Stimulated activated CD8-positive, alpha-beta memory T cell treated with anti-CD3 and anti-CD28 coated beads, Interleukin-4, amount 100 ng/mL, for 24 hours (primary cell): ENCODE measurements around the gene CMC1.
"Not testable (repeated sequence)": the region's sequence is repeated elsewhere in the genome, so short reads cannot be mapped to it uniquely, and the experiment has no call there.

Source experiments
- DNase-seq: peaks from one replicate; pipeline ENCODE4 v3.0.0-alpha.2; 2020; ENCODE audit warnings: low read depth

CMC1 gene

GRCh38 chr3:28244491-28244890 lies 3.1 kb downstream of the CMC1 start:
- DNase-seq = no peak

GRCh38 chr3:28247286-28247685 lies 5.9 kb downstream of the CMC1 start:
- DNase-seq = no peak

DNA sequence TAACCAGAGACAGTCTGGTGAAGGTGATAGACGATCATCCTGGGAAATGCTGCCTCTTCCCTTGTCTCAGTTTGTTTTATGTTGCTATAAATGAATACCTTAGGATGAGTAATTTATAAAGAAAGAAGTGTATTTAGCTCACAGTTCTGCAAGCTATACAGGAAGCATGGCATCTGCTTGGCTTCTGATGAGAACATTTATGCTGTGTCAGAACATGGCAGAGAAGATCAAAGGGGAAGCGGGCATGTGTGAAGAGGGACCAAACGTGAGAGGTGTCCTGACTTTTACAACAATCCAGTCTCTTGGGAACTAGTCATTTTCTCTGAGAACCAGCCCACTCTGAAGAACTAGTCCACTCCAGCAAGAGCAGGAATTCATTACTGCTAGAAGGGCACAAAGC lies 9.6 kb downstream of the CMC1 start:
- no peak for DNase-seq

DNA sequence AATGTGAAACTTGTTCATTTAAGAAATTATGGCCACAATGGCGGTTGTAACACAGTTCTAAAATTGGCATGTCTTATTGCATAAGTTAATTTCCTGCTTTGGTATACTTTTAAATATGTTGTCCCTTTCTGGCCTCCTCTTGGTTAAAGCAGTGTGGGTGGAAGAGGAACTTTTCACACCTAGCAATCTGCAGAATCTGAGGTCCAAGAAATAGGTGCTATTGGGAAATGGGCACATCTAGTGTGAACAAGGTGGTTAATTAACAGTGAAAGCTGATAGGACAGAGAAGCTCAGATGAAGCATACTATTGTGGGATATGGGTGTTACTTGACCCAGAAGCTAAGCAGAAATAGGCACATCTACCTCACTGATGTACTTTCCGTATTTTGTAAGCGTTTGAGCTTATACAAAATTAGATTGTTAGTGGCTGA lies 10.6 kb downstream of the CMC1 start:
- no peak for DNase-seq

- no peak for DNase-seq
Measured at GRCh38 chr3:28253040-28253715, 11.8 kb downstream of the CMC1 start.

DNA sequence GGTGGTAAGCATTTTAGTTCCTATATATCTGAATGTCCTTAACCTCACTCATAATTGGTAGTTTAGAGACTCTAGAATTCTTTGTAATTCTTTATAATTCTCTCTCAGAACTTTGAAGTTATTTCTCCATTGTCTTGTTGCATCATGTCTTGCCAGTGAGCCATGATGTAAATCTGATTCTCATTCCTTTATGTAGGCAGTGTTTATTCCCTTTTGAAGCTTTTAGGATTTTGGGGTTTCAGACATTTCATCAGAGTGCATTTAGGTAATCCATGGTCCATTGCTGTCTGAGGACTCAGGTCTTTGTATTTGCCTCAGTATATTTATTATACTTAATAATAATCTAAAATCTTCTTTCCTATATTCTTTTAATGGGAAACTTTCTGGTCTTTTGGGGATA lies 20.6 kb downstream of the CMC1 start:
- DNase-seq = no peak

DNA sequence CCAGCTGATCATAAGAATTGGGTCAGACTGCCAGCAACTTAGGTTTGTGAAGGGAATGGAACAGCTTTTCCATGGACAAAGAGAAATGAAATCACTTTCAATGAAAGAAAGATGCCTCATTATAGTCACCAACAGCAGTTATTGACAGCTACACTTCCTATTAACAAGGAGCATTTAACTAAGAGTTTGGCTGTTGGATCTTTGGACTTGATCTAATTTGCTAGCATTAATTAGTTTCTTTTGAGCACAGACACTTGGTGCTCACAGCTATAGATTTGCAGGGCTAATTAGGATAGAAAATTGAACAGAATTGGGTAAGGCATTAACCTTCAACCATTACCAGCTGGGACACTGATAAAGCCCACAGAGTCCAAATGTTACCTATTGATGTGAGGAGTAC lies 24.2 kb downstream of the CMC1 start:
- DNase-seq = no peak

DNA sequence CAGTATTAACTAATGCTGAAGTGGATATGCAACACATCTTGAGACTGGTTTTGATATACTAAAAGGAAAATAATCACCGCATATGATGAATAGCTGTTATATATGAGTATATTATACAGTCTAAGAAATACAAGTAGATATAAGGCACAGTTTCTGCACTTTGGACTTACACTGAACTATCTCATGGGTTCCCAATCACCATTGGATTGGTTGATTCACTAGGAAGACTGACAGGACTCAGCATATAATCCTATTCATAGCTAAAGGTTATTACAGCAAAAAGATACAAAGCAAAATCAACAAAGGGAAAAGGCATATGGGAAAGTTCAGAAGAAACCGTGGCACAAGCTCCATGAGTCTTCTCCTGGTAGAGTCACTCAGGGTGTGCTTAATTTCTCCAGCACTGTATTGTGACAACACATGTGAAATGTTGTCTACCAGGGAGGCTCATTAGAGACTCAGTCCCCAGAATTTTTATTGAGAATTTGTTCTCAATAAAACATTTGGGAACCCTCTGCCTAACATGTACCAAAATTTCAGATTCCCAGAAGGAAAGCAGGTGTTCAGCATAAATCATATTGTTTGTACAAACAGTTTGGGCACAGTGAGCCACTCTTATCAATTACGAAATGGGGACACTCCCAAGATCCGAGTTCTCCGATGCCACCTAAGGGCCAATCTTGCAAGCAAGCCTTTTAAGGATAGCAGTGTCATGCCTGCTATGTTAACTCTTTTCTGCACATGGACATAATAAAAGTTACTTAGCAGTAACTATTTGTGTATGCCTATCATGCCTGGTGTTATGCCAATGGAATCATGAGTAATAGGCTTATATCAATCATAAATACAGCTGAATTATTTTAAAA lies 26.8 kb downstream of the CMC1 start:
- no peak for DNase-seq

DNA sequence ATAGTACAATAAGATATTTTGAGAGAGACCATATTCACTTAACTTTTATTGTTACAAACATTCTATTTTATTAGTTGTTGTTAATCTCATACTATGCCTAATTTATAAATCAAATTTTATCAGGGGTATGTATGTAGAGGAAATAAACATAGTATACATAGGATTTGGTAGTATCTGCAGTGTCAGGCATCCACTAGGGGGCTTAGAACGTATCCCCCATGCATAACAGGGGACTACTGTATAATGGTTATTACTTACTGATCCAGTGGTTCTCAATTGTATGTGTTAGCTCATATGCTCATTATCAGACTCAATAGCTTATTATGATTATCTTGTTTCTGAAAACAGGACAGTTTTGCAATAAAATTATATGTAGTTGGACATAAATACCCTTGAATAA lies 27.6 kb downstream of the CMC1 start:
- DNase-seq = no peak

- DNase-seq = not testable (repeated sequence)
Measured at GRCh38 chr3:28269884-28270283, 28.5 kb downstream of the CMC1 start.

GRCh38 chr3:28273837-28274236 lies 32.4 kb downstream of the CMC1 start:
- DNase-seq = no peak

GRCh38 chr3:28278918-28279317 lies 37.5 kb downstream of the CMC1 start:
- DNase-seq = no peak

DNA sequence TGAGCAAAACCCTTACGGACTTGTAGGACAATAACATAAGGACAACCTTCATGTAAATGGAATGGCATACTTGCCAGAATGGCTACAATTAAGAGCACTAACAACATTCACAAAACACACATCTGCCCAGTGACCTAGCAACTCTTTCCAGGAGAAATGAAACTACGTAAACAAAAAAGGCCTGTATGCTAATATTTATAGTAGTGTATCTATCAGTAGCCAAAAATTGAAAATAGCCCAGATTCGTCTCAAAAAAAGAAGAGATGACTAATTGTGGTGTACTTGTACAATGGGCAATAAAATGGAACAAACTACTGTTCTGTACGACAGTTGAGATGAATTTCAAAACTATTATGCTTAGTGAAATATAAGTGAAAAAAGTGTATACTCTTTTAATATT lies 38.4 kb downstream of the CMC1 start:
- no peak for DNase-seq

GRCh38 chr3:28280781-28281180 lies 39.4 kb downstream of the CMC1 start:
- no peak for DNase-seq

DNA sequence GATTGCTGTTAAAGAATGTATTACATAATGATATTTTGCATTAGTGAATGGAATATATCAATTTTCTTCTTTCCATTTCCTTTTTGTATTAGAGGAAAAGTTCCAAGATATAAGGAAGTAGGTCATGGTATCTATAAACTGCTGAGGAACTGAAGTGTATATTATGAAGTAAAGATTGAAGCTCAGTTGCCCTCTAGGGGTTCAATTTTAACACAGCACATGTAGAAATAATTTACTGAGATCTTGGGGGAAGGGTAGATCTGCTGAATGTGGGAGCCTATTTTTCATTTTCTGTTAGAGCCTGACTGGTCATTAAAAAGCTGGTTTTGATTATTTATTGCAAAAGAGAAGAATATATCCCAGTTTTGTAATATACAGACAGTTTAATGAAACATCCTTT lies 45.2 kb downstream of the CMC1 start:
- no peak for DNase-seq

DNA sequence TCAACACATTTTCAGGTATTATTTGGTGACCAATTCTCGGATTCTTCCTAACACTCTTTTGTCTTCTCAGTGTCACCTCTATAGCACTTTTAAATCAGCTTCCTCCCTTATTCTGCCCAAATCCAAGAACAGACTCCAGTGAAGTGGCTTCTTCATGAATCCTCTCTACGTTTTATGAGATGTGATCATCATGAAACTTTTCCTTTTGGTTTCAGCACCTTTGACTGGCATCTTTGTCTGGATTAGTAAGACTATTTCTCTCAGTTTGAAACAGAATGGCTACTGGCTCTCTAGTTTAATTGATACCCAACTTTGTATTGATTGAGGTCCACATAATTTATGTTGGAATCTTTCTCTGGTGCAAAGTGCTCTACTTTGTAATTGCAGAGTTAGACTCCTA lies 45.6 kb downstream of the CMC1 start:
- no peak for DNase-seq

GRCh38 chr3:28290863-28291300 lies 49.5 kb downstream of the CMC1 start:
- DNase-seq = no peak

GRCh38 chr3:28291577-28291976 lies 50.2 kb downstream of the CMC1 start:
- DNase-seq = no peak

- DNase-seq = no peak
Measured at GRCh38 chr3:28292622-28293021, 51.2 kb downstream of the CMC1 start.

GRCh38 chr3:28294667-28295413 lies 53.4 kb downstream of the CMC1 start:
- no peak for DNase-seq

DNA sequence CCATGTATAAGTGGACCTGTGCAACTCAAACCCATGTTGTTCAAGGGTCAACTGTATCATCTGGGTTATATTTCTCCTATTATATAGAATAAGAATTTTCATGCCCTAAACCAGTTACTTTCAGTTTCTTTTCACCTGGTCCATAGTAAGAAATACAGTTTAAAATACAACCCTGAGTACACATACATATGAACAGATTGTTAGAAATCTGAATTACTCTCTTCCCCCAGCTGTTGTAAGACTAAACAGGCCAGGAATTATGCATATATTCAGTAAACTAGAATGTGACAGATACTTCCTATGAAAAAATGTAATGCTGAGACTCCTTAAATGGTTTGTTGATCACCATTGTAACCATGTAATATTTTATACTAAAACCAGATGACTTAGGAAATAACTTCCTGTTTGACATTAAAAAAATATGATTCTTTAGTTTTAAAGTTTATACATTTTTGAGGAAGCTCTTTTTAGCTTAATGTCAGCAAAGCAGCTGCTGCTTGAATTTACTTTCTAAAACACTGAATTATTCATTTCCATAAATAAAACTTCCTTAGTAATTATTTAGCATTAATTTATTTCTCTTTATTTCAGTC lies 54.6 kb downstream of the CMC1 start:
- DNase-seq = no peak

- DNase-seq = no peak
Measured at GRCh38 chr3:28299705-28300104, 58.3 kb downstream of the CMC1 start.
